Upper lobe of right lung (tissue), 1 donor: Measurements from ENCODE around the gene LDLRAP1. TPM values are rescaled to one million over a fixed set of nuclear protein-coding genes. Genes with fewer than 3 reads are reported as not detected.

Source experiments
- ATAC-seq: fragments of 200-7000 bp; cut with Tn5 transposase; one replicate; pipeline ENCODE4 v1.9.1; 2020; ENCODE audit warnings: mild to moderate bottlenecking, moderate library complexity
- DNase-seq: peaks from one replicate; pipeline ENCODE4 v3.0.0-alpha.2; 2020
- H3K27ac ChIP-seq: fragments of 200-600 bp; one replicate; pipeline ENCODE4 v1.8.0; 2022
- H3K27me3 ChIP-seq: fragments of 200-600 bp; one replicate; pipeline ENCODE4 v1.8.0; 2022; ENCODE audit warnings: mild to moderate bottlenecking
- H3K36me3 ChIP-seq: fragments of 200-600 bp; one replicate; pipeline ENCODE4 v1.8.0; 2022
- H3K4me1 ChIP-seq: fragments of 200-600 bp; one replicate; pipeline ENCODE4 v1.8.0; 2022
- H3K4me3 ChIP-seq: fragments of 200-600 bp; one replicate; pipeline ENCODE4 v1.8.0; 2022; ENCODE audit warnings: mild to moderate bottlenecking
- H3K9me3 ChIP-seq: fragments of 200-600 bp; one replicate; pipeline ENCODE4 v1.8.0; 2022
- intact Hi-C: fragments of 100-400 bp; cut with DNase I; formaldehyde crosslinking; loops from one replicate; pipeline ENCODE4 v1.11.0; 2022
- total RNA-seq: library from RNA; stranded (reverse); fragmentation: NEBNext Ultra II Directional; extraction: Animal tissue kit (Norgen Biotek cat#: 25700); gene quantifications from one replicate; pipeline ENCODE4 v1.2.1, GENCODE V29; 2021
- TF ChIP-seq, protein P1 (sequence below): fragments of 200-600 bp; IDR thresholded peaks from one replicate; pipeline ENCODE4 v1.8.0; 2022; ENCODE audit warnings: antibody characterized with exemption
- donor health status: DM: no; HTN: yes; CAD: no; lungs with severe emphysema.

LDLRAP1 gene
- total RNA-seq, 1 donor from 2014 or later = 35.1 TPM

DNA sequence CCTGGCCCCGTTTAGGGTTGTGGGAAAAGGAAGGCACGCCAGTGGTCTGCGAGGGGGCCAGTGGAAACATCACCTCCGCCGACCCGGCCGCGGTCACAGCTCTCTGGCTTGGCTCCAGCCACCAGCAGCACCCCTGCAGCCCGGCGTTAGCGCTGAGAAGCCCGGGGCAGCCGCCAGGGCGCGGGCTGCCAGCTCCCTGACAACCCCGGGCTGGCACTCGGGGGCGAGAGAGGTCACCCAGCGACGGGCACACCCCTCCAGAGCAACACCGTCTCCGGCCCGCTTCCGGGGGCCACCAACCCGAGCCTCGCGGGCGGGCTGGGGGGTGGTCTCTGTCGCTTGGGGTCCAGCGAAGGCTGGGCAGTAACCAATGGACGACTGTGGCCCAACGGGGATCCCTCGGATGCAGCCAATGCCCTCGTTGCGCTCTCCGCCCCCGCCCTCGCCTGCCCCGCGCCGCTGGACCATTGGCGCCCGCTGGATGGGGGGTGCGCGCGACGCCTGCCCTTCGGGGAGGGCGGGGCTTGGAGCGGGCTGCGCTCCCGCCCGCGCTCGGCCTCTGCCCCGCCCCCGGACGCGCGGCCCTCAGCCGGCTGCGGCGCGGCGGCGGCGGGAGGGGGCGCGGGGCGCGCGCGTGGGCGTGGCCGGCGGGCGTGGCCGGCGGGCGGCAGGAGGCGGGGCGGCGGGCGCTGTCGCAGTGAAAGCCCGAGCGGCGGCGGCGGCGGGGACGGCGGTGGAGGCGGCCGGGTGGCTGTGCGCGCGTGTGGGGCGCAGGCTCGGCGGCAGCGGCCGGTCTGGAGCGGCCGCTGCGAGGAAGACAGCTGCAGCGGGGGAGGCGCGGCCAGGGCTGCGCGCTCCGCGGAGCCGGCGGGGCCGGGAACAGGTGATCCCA lies 72.9 kb downstream of the LDLRAP1 start, which contains the start of gene MAN1C1:
MAN1C1 (plus strand) TSS at position 697 of the 892 bp plus-strand sequence. CDS start 1,007 bp downstream, outside the sequence.
- TF ChIP-seq, protein P1, sequence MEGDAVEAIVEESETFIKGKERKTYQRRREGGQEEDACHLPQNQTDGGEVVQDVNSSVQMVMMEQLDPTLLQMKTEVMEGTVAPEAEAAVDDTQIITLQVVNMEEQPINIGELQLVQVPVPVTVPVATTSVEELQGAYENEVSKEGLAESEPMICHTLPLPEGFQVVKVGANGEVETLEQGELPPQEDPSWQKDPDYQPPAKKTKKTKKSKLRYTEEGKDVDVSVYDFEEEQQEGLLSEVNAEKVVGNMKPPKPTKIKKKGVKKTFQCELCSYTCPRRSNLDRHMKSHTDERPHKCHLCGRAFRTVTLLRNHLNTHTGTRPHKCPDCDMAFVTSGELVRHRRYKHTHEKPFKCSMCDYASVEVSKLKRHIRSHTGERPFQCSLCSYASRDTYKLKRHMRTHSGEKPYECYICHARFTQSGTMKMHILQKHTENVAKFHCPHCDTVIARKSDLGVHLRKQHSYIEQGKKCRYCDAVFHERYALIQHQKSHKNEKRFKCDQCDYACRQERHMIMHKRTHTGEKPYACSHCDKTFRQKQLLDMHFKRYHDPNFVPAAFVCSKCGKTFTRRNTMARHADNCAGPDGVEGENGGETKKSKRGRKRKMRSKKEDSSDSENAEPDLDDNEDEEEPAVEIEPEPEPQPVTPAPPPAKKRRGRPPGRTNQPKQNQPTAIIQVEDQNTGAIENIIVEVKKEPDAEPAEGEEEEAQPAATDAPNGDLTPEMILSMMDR = peak; percentile 51
- no peaks in the 10 kb centered on the region for H3K9me3 ChIP-seq
- ATAC-seq (peak; percentile 96), DNase-seq (peak; percentile 95)
- H3K27me3 ChIP-seq = no peaks in the 10 kb centered on the region
- H3K4me1 ChIP-seq = peaks cover 20% of the 10 kb centered on the region
- no peaks in the 10 kb centered on the region for H3K36me3 ChIP-seq
- H3K4me3 ChIP-seq = peak within 1 kb of the TSS; percentile 85
- intact Hi-C loops = loop anchor here (10.0 kb wide), 1 partner anchor 178 kb away; no protein-coding TSS in a partner anchor
- peak within 1 kb of the TSS; percentile 72 for H3K27ac ChIP-seq

GRCh38 chr1:25616987-25617624 lies 73.7 kb downstream of the LDLRAP1 start:
- intact Hi-C loops = loop anchor here (10.0 kb wide), 1 partner anchor 178 kb away; no protein-coding TSS in a partner anchor
- no peaks in the 10 kb centered on the region for H3K27me3 ChIP-seq
- no peaks in the 10 kb centered on the region for H3K9me3 ChIP-seq
- DNase-seq (peak; percentile 68), ATAC-seq (no peak)
- H3K27ac ChIP-seq = peak overlapping the region; percentile 70
- TF ChIP-seq, protein P1 = no peak
- H3K4me1 ChIP-seq = peaks cover 20% of the 10 kb centered on the region
- no peaks in the 10 kb centered on the region for H3K36me3 ChIP-seq
- peak overlapping the region; percentile 85 for H3K4me3 ChIP-seq

DNA sequence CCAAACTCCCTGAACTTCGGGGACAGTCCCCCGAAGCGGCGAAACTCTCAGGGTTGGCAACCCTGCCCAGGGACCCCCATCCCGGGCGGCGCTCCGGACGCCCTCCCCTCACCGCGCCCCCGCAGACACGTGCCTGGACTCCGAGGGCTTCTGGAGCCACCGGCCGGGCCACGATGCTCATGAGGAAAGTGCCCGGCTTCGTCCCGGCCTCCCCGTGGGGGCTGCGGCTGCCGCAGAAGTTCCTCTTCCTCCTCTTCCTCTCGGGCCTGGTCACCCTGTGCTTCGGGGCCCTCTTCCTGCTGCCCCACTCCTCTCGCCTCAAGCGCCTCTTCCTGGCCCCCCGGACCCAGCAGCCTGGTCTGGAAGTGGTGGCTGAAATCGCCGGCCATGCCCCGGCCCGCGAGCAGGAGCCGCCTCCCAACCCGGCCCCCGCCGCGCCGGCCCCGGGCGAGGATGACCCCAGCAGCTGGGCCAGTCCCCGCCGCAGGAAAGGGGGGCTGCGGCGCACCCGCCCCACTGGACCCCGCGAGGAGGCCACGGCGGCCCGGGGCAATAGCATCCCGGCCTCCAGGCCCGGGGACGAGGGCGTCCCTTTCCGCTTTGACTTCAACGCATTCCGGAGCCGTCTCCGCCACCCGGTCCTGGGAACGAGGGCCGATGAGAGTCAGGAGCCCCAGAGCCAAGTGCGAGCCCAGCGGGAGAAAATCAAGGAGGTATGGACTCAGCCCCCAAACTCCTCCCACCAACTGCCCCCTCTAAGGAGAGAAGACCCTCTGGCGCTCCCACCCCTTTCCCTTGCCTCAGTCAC lies 74.4 kb downstream of the LDLRAP1 start:
- peaks cover 20% of the 10 kb centered on the region for H3K4me1 ChIP-seq
- H3K27me3 ChIP-seq = no peaks in the 10 kb centered on the region
- ATAC-seq = no peak
- peak; percentile 75 for DNase-seq
- H3K36me3 ChIP-seq = no peaks in the 10 kb centered on the region
- TF ChIP-seq, protein P1 = no peak
- no peaks in the 10 kb centered on the region for H3K9me3 ChIP-seq
- H3K4me3 ChIP-seq = peak overlapping the region; percentile 85
- intact Hi-C loops = loop anchor here (10.0 kb wide), 1 partner anchor 177 kb away; no protein-coding TSS in a partner anchor
- H3K27ac ChIP-seq = peak overlapping the region; percentile 70

DNA sequence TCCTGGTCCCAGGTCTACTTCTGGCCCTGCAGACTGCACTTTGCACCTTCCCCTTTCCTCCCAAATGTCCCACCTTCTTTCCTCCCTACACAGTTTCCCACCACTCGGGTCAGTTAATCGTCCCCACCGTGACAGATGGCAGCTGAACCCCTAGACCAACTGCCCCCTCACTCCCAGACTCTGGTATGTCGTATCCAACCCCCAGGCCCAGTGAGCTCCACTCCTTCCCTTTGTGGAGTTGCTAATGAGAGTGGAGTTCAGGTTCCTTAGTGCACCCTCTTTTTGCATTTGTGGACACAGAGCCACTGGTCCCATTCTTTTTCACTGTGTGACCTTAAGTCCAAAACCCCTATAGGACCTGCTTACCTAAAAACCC lies 75.0 kb downstream of the LDLRAP1 start:
- TF ChIP-seq, protein P1 = no peak

More for the DNA sequence above, 75.0 kb downstream of the LDLRAP1 start:
- Histone ChIP-seq H3K27me3 (no peaks in the 10 kb centered on the region), H3K36me3 (no peaks in the 10 kb centered on the region), H3K9me3 (no peaks in the 10 kb centered on the region), H3K4me3 (peak overlapping the region; percentile 85), H3K4me1 (peaks cover 20% of the 10 kb centered on the region), H3K27ac (peak overlapping the region; percentile 70)
- intact Hi-C loops = loop anchor here (10.0 kb wide), 1 partner anchor 176 kb away; no protein-coding TSS in a partner anchor
- no peak for ATAC-seq
- no peak for DNase-seq

Other genes with a start within 250 kb of the LDLRAP1 start
- gene TMEM50A, start 205.3 kb upstream of the LDLRAP1 start, total RNA-seq = 109 TPM
- 0.58 TPM for gene RHCE, start 122.8 kb upstream of the LDLRAP1 start, total RNA-seq
- gene MACO1, start 112.7 kb upstream of the LDLRAP1 start, total RNA-seq = 20.2 TPM
- gene MAN1C1, start 73.2 kb downstream of the LDLRAP1 start, total RNA-seq = 19.7 TPM